ENCODE results near the gene PERM1. TPM values are rescaled to one million over a fixed set of nuclear protein-coding genes. Genes with fewer than 3 reads are reported as not detected.

The PERM1 gene
- total and polyA plus RNA-seq, 5 experiments from 2014 or later, result not detected

DNA sequence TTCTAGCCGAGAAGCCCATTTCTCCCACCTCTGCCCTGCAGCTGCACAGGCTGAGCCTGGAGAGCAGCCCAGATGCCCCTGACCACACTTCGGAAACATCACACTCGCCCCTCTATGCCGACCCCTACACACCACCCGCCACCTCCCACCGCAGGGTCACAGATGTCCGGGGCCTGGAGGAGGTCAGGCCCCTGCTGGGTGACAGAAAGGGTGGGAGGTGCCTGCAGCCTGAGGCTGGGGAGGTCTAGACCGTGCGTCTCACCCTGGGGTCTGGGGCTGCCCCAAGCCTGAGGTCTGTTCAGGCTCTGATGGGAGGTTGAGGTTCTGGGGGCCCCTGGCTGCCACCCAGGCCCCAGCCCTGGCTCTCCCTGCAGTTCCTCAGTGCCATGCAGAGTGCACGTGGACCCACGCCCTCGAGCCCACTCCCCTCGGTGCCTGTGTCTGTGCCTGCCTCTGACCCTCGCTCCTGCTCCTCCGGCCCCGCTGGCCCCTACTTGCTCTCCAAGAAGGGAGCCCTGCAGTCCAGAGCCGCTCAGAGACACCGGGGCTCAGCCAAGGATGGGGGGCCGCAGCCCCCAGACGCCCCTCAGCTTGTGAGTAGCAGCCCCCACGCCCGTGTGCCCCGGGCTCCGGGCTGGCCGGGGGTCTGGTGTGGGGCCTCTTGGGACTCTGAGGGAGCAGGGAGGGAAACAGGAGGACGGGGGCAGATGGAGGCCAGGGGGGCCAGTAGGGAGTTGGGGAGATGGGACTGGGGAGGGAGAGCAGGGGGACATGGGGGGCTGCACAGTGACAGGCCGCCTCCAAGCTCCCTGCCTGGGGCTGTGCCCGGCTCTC lies 8.2 kb downstream of the PERM1 start:
- POLR2A ChIA-PET, result no interaction called here

GRCh38 chr1:972726-973458 lies 9.0 kb downstream of the PERM1 start:
- Mint-ChIP-seq H3K4me3 (no peak overlapping the region), H3K27me3 (peaks cover 9 to 41% (median 20%) of the 10 kb centered on the region in 5 donors), H3K36me3 (no peaks in the 10 kb centered on the region), H3K4me1 (peaks cover 4 to 7% (median 5%) of the 10 kb centered on the region in 4 donors), H3K9me3 (no peaks in the 10 kb centered on the region), H3K27ac (peak overlapping the region in 1 of 10 donors; percentile 18)
- POLR2A ChIA-PET, result no interaction called here
- no peak for ATAC-seq
- DNase-seq, result no peak

More for the DNA sequence above, 8.2 kb downstream of the PERM1 start:
- H3K4me3 Mint-ChIP-seq, result no peak overlapping the region
- no peaks in the 10 kb centered on the region for H3K36me3 Mint-ChIP-seq
- H3K27ac Mint-ChIP-seq, result peak overlapping the region in 1 of 10 donors; percentile 83
- ATAC-seq (no peak), DNase-seq (no peak)
- peaks cover 9 to 45% (median 18%) of the 10 kb centered on the region in 5 donors for H3K27me3 Mint-ChIP-seq
- H3K9me3 Mint-ChIP-seq, result no peaks in the 10 kb centered on the region
- H3K4me1 Mint-ChIP-seq, result peaks cover 6 to 7% (median 7%) of the 10 kb centered on the region in 4 donors

- H3K27ac Mint-ChIP-seq, result no peak overlapping the region
- peaks cover 9 to 41% (median 20%) of the 10 kb centered on the region in 5 donors for H3K27me3 Mint-ChIP-seq
- ATAC-seq (no peak), DNase-seq (no peak)
- H3K4me1 Mint-ChIP-seq, result peaks cover 4 to 10% (median 5%) of the 10 kb centered on the region in 4 donors
- H3K4me3 Mint-ChIP-seq, result no peak overlapping the region
- H3K9me3 Mint-ChIP-seq, result no peaks in the 10 kb centered on the region
- H3K36me3 Mint-ChIP-seq, result no peaks in the 10 kb centered on the region
- POLR2A ChIA-PET, result no interaction called here
Observed at GRCh38 chr1:971751-972506, 10.0 kb downstream of the PERM1 start.

DNA sequence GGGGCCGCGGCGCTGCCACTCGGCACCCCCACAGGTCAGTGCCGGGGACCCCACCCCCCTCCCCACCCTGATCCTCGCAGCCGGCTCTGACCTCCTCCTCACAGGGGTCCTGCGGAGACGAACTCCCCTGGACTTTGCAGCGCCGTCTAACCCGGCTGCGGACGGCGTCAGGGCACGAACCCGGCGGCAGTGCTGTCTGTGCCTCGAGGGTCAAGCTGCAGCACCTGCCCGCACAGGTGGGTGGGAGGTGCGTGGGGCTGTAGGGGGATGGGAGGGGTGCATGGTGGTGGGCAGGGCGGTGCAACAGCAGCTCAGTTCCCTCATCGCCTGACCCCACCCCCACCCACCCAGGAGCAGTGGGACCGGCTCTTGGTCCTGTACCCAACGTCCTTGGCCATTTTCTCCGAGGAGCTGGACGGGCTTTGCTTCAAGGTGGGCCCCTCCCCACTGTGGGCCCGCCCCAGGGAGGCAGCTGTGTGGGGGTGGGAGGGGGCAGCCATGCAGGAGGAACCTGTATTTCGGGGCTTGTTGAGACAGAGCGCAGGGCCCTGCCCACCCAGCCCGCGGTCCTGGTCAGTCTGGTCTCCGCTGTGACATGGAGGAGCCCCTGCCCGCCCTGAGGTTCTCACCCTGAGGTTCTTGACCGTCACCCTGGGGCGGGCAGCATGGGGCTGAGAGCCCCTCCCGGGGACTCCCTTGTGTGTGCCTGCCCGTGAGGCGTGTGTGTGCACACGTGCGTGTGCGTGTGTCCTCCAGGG lies 10.7 kb downstream of the PERM1 start:
- POLR2A ChIA-PET, result no interaction called here
- Mint-ChIP-seq H3K4me1 (peaks cover 4 to 13% (median 5%) of the 10 kb centered on the region in 4 donors), H3K36me3 (no peaks in the 10 kb centered on the region), H3K27ac (no peak overlapping the region), H3K9me3 (no peaks in the 10 kb centered on the region), H3K4me3 (no peak overlapping the region), H3K27me3 (peaks cover 9 to 41% (median 20%) of the 10 kb centered on the region in 5 donors)
- DNase-seq, result no peak
- ATAC-seq, result no peak

GRCh38 chr1:970242-970972 lies 11.5 kb downstream of the PERM1 start:
- H3K27me3 Mint-ChIP-seq, result peaks cover 9 to 36% (median 14%) of the 10 kb centered on the region in 5 donors
- H3K9me3 Mint-ChIP-seq, result no peaks in the 10 kb centered on the region
- no peak overlapping the region for H3K27ac Mint-ChIP-seq
- peaks cover 0 to 9% (median 4%) of the 10 kb centered on the region in 4 donors for H3K4me1 Mint-ChIP-seq
- H3K4me3 Mint-ChIP-seq, result no peak overlapping the region
- DNase-seq (no peak), ATAC-seq (no peak)
- no peaks in the 10 kb centered on the region for H3K36me3 Mint-ChIP-seq
- POLR2A ChIA-PET, result no interaction called here

GRCh38 chr1:969260-969855 lies 12.5 kb downstream of the PERM1 start:
- POLR2A ChIA-PET, result no interaction called here
- DNase-seq (no peak), ATAC-seq (no peak)
- H3K36me3 Mint-ChIP-seq, result no peaks in the 10 kb centered on the region
- peak overlapping the region in 1 of 10 donors; percentile 53 for H3K4me3 Mint-ChIP-seq
- peak overlapping the region in 1 of 10 donors; percentile 56 for H3K27ac Mint-ChIP-seq
- H3K9me3 Mint-ChIP-seq, result no peaks in the 10 kb centered on the region
- H3K27me3 Mint-ChIP-seq, result peaks cover 6 to 29% (median 10%) of the 10 kb centered on the region in 5 donors
- peaks cover 0 to 9% (median 3%) of the 10 kb centered on the region in 4 donors for H3K4me1 Mint-ChIP-seq

- POLR2A ChIA-PET, result interaction anchor here (0.6 to 1.0 kb wide), 2 partner anchors 9 to 27 kb away, joined by 3 to 4 read pairs; partner anchors contain the start of gene NOC2L
- ATAC-seq (no peak), DNase-seq (no peak)
- Mint-ChIP-seq H3K9me3 (no peaks in the 10 kb centered on the region), H3K36me3 (no peaks in the 10 kb centered on the region), H3K4me3 (peak overlapping the region in 5 of 10 donors; percentile 6 to 63 (median 10)), H3K4me1 (peaks cover 0 to 9% (median 3%) of the 10 kb centered on the region in 4 donors), H3K27me3 (peaks cover 6 to 21% (median 10%) of the 10 kb centered on the region in 5 donors), H3K27ac (no peak overlapping the region)
Observed at GRCh38 chr1:967466-968343, 14.2 kb downstream of the PERM1 start.

GRCh38 chr1:966704-967300 lies 15.1 kb downstream of the PERM1 start:
- ATAC-seq (peak; percentile 87 to 90), DNase-seq (peak; percentile 28 to 85 (median 56))
- no peaks in the 10 kb centered on the region for H3K9me3 Mint-ChIP-seq
- POLR2A ChIA-PET, result interaction anchor here (0.6 to 1.1 kb wide), 3 partner anchors 8 to 47 kb away, joined by 3 to 4 read pairs (median 3); partner anchors contain the start of genes ISG15 and NOC2L
- H3K4me3 Mint-ChIP-seq, result peak overlapping the region; percentile 64 to 86 (median 80)
- peak overlapping the region in 2 of 10 donors; percentile 37 to 75 for H3K27ac Mint-ChIP-seq
- peaks cover 6 to 17% (median 10%) of the 10 kb centered on the region in 5 donors for H3K27me3 Mint-ChIP-seq
- no peaks in the 10 kb centered on the region for H3K36me3 Mint-ChIP-seq
- peaks cover 0 to 9% (median 4%) of the 10 kb centered on the region in 4 donors for H3K4me1 Mint-ChIP-seq

- POLR2A ChIA-PET, result interaction anchor here (1.1 kb wide), 2 partner anchors 22 to 47 kb away, joined by 3 read pairs; partner anchors contain the start of gene ISG15
- peaks cover 6 to 17% (median 10%) of the 10 kb centered on the region in 5 donors for H3K27me3 Mint-ChIP-seq
- no peaks in the 10 kb centered on the region for H3K9me3 Mint-ChIP-seq
- H3K4me1 Mint-ChIP-seq, result peaks cover 0 to 11% (median 4%) of the 10 kb centered on the region in 4 donors
- DNase-seq (no peak), ATAC-seq (peak; percentile 26 to 49)
- H3K36me3 Mint-ChIP-seq, result no peaks in the 10 kb centered on the region
- H3K4me3 Mint-ChIP-seq, result peak within 1 kb of the TSS; percentile 64 to 86 (median 80)
- peak within 1 kb of the TSS in 2 of 10 donors; percentile 37 to 75 for H3K27ac Mint-ChIP-seq
Observed at GRCh38 chr1:966135-966703, 15.7 kb downstream of the PERM1 start, which contains the start of gene PLEKHN1. TSS of gene PLEKHN1 (plus strand) at chr1:966482. CDS start at chr1:966532, 50 bp downstream.

Data from naive thymus-derived CD8-positive, alpha-beta T cell (primary cell).